Measurements from ENCODE around the gene TGFBR2. TPM values are rescaled to one million over a fixed set of nuclear protein-coding genes. Genes with fewer than 3 reads are reported as not detected.
A peak's percentile ranks its signal among the peaks of the same experiment; 100 is the strongest.

The TGFBR2 gene
- polyA plus RNA-seq, 4 donors: 6.0 to 77.5 (median 31.9) TPM

GRCh38 chr3:30640851-30641250 is 34.5 kb downstream of the TGFBR2 start:
- Histone ChIP-seq H3K4me3 (ENCODE audit: low read depth in 1 of 3, low read length in 3 of 3) (no peak overlapping the region), H3K27me3 (ENCODE audit: control insufficient read depth in 3 of 3, insufficient read depth in 3 of 3, low read length in 3 of 3) (no peaks in the 10 kb centered on the region), H3K36me3 (ENCODE audit: control insufficient read depth in 3 of 3, insufficient read depth in 2 of 3, low read depth in 1 of 3, low read length in 3 of 3) (peaks cover 0 to 5% (median 0%) of the 10 kb centered on the region in 3 donors), H3K4me1 (ENCODE audit: control insufficient read depth in 3 of 3, insufficient read depth in 2 of 3, low read depth in 1 of 3, low read length in 2 of 3) (peaks cover 0 to 36% (median 2%) of the 10 kb centered on the region in 3 donors), H3K9me3 (ENCODE audit: control insufficient read depth in 2 of 2, insufficient read depth in 1 of 2, low read depth in 1 of 2, low read length in 1 of 2) (no peaks in the 10 kb centered on the region), H3K27ac (ENCODE audit: low read depth in 1 of 3, low read length in 2 of 3) (peak overlapping the region in 2 of 3 donors; percentile 40 to 55)
- FAIRE-seq (no peak), DNase-seq (no peak)
- 69 to 84% (median 72%) methylated on average over 5 of the region's 5 CpGs for WGBS, 3 donors

GRCh38 chr3:30641416-30642251 is 35.2 kb downstream of the TGFBR2 start:
- Histone ChIP-seq H3K27ac (ENCODE audit: low read depth in 1 of 3, low read length in 2 of 3) (peak overlapping the region in 2 of 3 donors; percentile 48 to 68), H3K4me3 (ENCODE audit: low read depth in 1 of 3, low read length in 3 of 3) (no peak overlapping the region), H3K27me3 (ENCODE audit: control insufficient read depth in 3 of 3, insufficient read depth in 3 of 3, low read length in 3 of 3) (no peaks in the 10 kb centered on the region), H3K4me1 (ENCODE audit: control insufficient read depth in 3 of 3, insufficient read depth in 2 of 3, low read depth in 1 of 3, low read length in 2 of 3) (peaks cover 0 to 36% (median 2%) of the 10 kb centered on the region in 3 donors), H3K36me3 (ENCODE audit: control insufficient read depth in 3 of 3, insufficient read depth in 2 of 3, low read depth in 1 of 3, low read length in 3 of 3) (peaks cover 0 to 5% (median under 1%) of the 10 kb centered on the region in 3 donors), H3K9me3 (ENCODE audit: control insufficient read depth in 2 of 2, insufficient read depth in 1 of 2, low read depth in 1 of 2, low read length in 1 of 2) (no peaks in the 10 kb centered on the region)
- no peak for FAIRE-seq
- WGBS, 3 donors: 67 to 80% (median 78%) methylated on average over 7 of the region's 7 CpGs
- DNase-seq: no peak

DNA sequence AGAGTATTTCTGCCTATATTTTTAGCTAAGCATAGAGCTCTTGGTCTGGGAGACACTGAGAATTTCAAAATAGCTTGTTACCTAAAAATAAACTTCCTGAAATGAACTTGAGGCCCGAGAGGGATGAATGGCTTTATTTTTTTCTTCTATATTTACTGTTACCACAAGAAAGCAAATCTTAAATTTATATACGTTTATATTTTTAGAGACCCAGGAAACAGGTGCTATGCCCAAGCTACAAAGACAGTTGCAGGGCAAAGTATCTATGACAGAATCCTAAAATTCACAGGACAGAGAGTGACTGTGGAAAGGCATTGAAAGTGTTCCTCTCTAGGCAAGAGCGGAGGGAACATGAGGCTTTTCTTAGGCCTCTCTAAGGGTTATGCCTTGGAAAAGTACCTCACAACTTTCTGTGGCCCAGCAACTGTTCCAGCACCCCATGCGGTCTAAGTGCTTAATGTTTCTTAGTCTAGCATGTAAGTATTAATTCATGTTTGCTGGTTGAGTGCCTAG is 36.5 kb downstream of the TGFBR2 start:
- no peaks in the 10 kb centered on the region for H3K27me3 ChIP-seq (ENCODE audit: control insufficient read depth in 3 of 3, insufficient read depth in 3 of 3, low read length in 3 of 3)
- peaks cover 0 to 36% (median 2%) of the 10 kb centered on the region in 3 donors for H3K4me1 ChIP-seq (ENCODE audit: control insufficient read depth in 3 of 3, insufficient read depth in 2 of 3, low read depth in 1 of 3, low read length in 2 of 3)
- no peak overlapping the region for H3K4me3 ChIP-seq (ENCODE audit: low read depth in 1 of 3, low read length in 3 of 3)
- H3K36me3 ChIP-seq (ENCODE audit: control insufficient read depth in 3 of 3, insufficient read depth in 2 of 3, low read depth in 1 of 3, low read length in 3 of 3): peaks cover 0 to 10% (median 4%) of the 10 kb centered on the region in 3 donors
- DNase-seq (no peak), FAIRE-seq (no peak)
- no peaks in the 10 kb centered on the region for H3K9me3 ChIP-seq (ENCODE audit: control insufficient read depth in 2 of 2, insufficient read depth in 1 of 2, low read depth in 1 of 2, low read length in 1 of 2)
- 31 to 74% (median 49%) methylated on average over 4 of the region's 4 CpGs for WGBS, 3 donors
- H3K27ac ChIP-seq (ENCODE audit: low read depth in 1 of 3, low read length in 2 of 3): peak overlapping the region in 2 of 3 donors; percentile 59 to 73

GRCh38 chr3:30643763-30644462 is 37.5 kb downstream of the TGFBR2 start:
- 75 to 83% (median 76%) methylated on average over 7 of the region's 7 CpGs for WGBS, 3 donors
- peak in 1 of 2 donors; percentile 40 for DNase-seq
- H3K4me1 ChIP-seq (ENCODE audit: control insufficient read depth in 3 of 3, insufficient read depth in 2 of 3, low read depth in 1 of 3, low read length in 2 of 3): peaks cover 0 to 30% (median 2%) of the 10 kb centered on the region in 3 donors

DNA sequence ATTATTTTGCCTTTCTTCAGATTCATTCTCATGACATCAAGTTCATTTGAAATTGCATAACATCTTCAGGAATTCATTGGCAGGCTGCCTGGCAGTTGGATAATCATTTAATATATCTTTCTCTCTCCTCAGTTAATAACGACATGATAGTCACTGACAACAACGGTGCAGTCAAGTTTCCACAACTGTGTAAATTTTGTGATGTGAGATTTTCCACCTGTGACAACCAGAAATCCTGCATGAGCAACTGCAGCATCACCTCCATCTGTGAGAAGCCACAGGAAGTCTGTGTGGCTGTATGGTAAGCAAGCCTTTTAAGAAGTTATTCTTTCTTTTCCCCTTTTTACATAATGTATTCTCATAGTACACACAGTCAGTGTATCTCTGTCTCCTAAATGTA is 38.2 kb downstream of the TGFBR2 start:
- DNase-seq (peak in 1 of 2 donors; percentile 49), FAIRE-seq (no peak)
- Histone ChIP-seq H3K27me3 (ENCODE audit: control insufficient read depth in 3 of 3, insufficient read depth in 3 of 3, low read length in 3 of 3) (no peaks in the 10 kb centered on the region), H3K27ac (ENCODE audit: low read depth in 1 of 3, low read length in 2 of 3) (peak overlapping the region in 1 of 3 donors; percentile 73), H3K36me3 (ENCODE audit: control insufficient read depth in 3 of 3, insufficient read depth in 2 of 3, low read depth in 1 of 3, low read length in 3 of 3) (peaks cover 0 to 15% (median 4%) of the 10 kb centered on the region in 3 donors), H3K9me3 (ENCODE audit: control insufficient read depth in 2 of 2, insufficient read depth in 1 of 2, low read depth in 1 of 2, low read length in 1 of 2) (no peaks in the 10 kb centered on the region), H3K4me3 (ENCODE audit: low read depth in 1 of 3, low read length in 3 of 3) (no peak overlapping the region), H3K4me1 (ENCODE audit: control insufficient read depth in 3 of 3, insufficient read depth in 2 of 3, low read depth in 1 of 3, low read length in 2 of 3) (peaks cover 0 to 27% (median 2%) of the 10 kb centered on the region in 3 donors)
- 2 to 7% (median 5%) methylated on average over 2 of the region's 2 CpGs for WGBS, 3 donors

More at GRCh38 chr3:30643763-30644462, 37.5 kb downstream of the TGFBR2 start:
- Histone ChIP-seq H3K27ac (ENCODE audit: low read depth in 1 of 3, low read length in 2 of 3) (peak overlapping the region in 2 of 3 donors; percentile 0 to 73), H3K4me3 (ENCODE audit: low read depth in 1 of 3, low read length in 3 of 3) (no peak overlapping the region), H3K36me3 (ENCODE audit: control insufficient read depth in 3 of 3, insufficient read depth in 2 of 3, low read depth in 1 of 3, low read length in 3 of 3) (peaks cover 0 to 15% (median 4%) of the 10 kb centered on the region in 3 donors), H3K27me3 (ENCODE audit: control insufficient read depth in 3 of 3, insufficient read depth in 3 of 3, low read length in 3 of 3) (no peaks in the 10 kb centered on the region), H3K9me3 (ENCODE audit: control insufficient read depth in 2 of 2, insufficient read depth in 1 of 2, low read depth in 1 of 2, low read length in 1 of 2) (no peaks in the 10 kb centered on the region)
- no peak for FAIRE-seq

DNA sequence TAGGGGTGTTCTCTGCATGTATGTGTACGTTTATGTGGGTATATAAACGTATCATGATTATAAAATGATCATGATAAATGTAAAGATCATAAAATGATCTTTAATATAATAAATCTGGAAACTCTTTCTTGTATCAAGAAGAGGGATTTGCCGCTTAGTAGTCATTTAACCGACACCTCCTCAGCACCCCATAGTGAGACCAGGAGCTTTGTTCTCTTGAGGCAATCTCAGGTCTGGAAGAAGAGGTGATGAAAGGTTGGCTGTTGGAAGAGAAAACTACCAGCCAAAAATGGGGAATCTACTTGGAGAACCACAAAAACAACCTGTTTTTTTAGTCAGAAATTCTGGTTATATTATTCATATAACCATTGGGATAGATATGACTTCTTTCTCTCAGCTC is 38.7 kb downstream of the TGFBR2 start:
- H3K27ac ChIP-seq (ENCODE audit: low read depth in 1 of 3, low read length in 2 of 3): peak overlapping the region in 2 of 3 donors; percentile 53 to 79

DNA sequence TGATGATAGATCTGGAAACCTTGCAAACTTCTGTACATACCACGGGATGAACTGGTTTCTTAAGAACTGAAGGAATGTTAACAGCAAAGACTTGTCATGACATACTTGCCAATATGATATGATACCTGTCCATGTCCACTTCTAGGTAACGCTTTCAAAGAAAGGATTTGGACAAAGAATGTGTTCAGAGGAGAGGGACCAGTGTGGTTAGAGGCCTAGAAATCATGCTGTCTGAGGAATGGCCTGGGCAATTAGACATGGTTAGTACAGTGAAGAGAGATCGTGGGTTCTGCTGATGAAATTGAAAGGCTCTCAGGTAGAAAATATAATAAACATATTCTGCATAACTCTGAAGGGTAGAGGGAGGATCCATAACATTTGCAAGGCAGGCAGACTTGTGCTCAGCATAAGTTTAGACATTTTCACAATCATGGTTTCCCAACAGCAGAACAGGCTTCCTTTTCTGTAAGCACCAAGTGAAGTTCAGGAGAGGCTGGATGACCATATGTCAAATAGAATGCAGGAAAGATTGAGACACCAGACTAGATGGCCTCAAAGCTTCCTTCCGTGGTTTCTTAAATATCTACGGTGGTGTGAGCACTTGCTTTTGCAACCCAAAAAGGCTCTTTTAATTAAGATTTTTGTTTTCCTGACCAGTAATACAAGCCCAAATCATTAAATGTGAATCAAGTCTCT is 39.9 kb downstream of the TGFBR2 start:
- Histone ChIP-seq H3K36me3 (ENCODE audit: control insufficient read depth in 3 of 3, insufficient read depth in 2 of 3, low read depth in 1 of 3, low read length in 3 of 3) (peaks cover 0 to 20% (median 12%) of the 10 kb centered on the region in 3 donors), H3K4me3 (ENCODE audit: low read depth in 1 of 3, low read length in 3 of 3) (no peak overlapping the region), H3K9me3 (ENCODE audit: control insufficient read depth in 2 of 2, insufficient read depth in 1 of 2, low read depth in 1 of 2, low read length in 1 of 2) (no peaks in the 10 kb centered on the region), H3K27me3 (ENCODE audit: control insufficient read depth in 3 of 3, insufficient read depth in 3 of 3, low read length in 3 of 3) (no peaks in the 10 kb centered on the region), H3K4me1 (ENCODE audit: control insufficient read depth in 3 of 3, insufficient read depth in 2 of 3, low read depth in 1 of 3, low read length in 2 of 3) (peaks cover 0 to 22% (median 0%) of the 10 kb centered on the region in 3 donors), H3K27ac (ENCODE audit: low read depth in 1 of 3, low read length in 2 of 3) (peak overlapping the region in 1 of 3 donors; percentile 55)
- DNase-seq (no peak), FAIRE-seq (no peak)
- WGBS, 3 donors: 75 to 90% (median 76%) methylated on average over 5 of the region's 5 CpGs

More for the DNA sequence above, 38.7 kb downstream of the TGFBR2 start:
- Histone ChIP-seq H3K4me3 (ENCODE audit: low read depth in 1 of 3, low read length in 3 of 3) (no peak overlapping the region), H3K4me1 (ENCODE audit: control insufficient read depth in 3 of 3, insufficient read depth in 2 of 3, low read depth in 1 of 3, low read length in 2 of 3) (peaks cover 0 to 27% (median 2%) of the 10 kb centered on the region in 3 donors), H3K9me3 (ENCODE audit: control insufficient read depth in 2 of 2, insufficient read depth in 1 of 2, low read depth in 1 of 2, low read length in 1 of 2) (no peaks in the 10 kb centered on the region), H3K27me3 (ENCODE audit: control insufficient read depth in 3 of 3, insufficient read depth in 3 of 3, low read length in 3 of 3) (no peaks in the 10 kb centered on the region), H3K36me3 (ENCODE audit: control insufficient read depth in 3 of 3, insufficient read depth in 2 of 3, low read depth in 1 of 3, low read length in 3 of 3) (peaks cover 0 to 17% (median 6%) of the 10 kb centered on the region in 3 donors)
- DNase-seq (no peak), FAIRE-seq (no peak)
- WGBS, 3 donors: 62 to 83% (median 72%) methylated on average over 4 of the region's 4 CpGs

All from small intestine (tissue), 7 donors.